Kidney epithelial cell (primary cell): ENCODE data around the gene BCAN. TPM values are rescaled to one million over a fixed set of nuclear protein-coding genes. Genes with fewer than 3 reads are reported as not detected.
A peak's percentile ranks its signal among the peaks of the same experiment; 100 is the strongest.

Experiments used
- DNase-seq: peaks from one replicate; pipeline ENCODE4 v3.0.0-alpha.2; 2010; ENCODE audit warnings: low read depth
- H3K27me3 ChIP-seq: 2 replicates; pipeline ENCODE4 v1.6.0; 2011; ENCODE audit warnings: low read length; ENCODE audit not compliant: control insufficient read depth, insufficient read depth
- H3K36me3 ChIP-seq: 2 replicates; pipeline ENCODE4 v1.5.1; 2011; ENCODE audit warnings: low read length; ENCODE audit not compliant: control insufficient read depth, insufficient read depth
- H3K4me3 ChIP-seq: 2 replicates; pipeline ENCODE4 v1.5.1; 2011; ENCODE audit warnings: low read depth, mild to moderate bottlenecking, control low read depth, low read length
- total RNA-seq: library from RNA; depleted of rRNA; stranded (reverse); fragments of >200 nt; gene quantifications from 2 replicates; pipeline ENCODE4 v1.2.3, GENCODE V29; 2015
- TF ChIP-seq, protein P1 (sequence below): IDR thresholded peaks from 2 replicates; pipeline ENCODE4 v1.5.1; 2011; ENCODE audit warnings: mild to moderate bottlenecking, moderate library complexity, low read length, control low read depth, inconsistent platforms; ENCODE audit not compliant: insufficient read depth, poor library complexity, severe bottlenecking

Gene BCAN
- total RNA-seq, 1 donor from 2014 or later = 0.17 TPM

DNA sequence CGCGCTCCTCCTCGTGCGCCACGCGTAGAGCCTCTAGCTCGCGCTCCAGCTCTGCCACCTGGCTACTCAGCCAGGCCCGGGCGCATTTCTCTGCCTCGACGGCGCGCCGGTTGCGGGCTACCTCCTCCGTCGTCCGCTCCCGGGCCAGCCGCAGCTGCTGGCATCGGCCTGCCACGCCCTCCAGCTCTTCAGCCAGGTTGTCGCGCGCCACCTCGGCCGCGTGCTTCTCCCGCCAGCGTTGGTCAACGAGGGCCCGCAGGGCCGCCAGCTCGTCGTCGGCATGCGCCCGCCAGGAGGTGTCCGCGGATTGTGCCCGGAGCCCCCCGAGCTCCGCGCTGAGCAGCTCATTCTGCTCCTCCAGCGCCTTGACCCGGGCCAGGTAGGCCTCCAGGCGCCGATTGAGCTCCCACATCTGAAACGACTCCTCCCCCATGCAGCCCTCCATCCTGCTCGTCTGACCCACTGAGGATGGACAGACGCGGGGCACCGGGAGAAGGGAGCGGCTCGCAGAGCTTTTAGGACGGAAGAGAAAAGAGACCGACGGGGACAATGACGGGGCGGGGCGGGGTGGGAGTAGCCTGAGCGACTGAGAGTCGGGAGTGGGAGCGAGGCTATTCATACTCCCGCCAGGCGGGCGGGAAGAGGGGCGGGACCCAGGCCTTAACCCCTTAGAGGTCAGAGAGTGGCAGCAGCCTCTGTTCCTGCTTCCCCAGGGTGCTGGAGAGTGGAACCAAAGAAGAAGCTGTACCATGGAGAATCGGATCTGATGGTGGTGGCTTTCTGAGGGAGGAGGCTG is 35.1 kb downstream of the BCAN start, which contains the start of gene NES:
TSS of gene NES (minus strand) at position 588 of the 796 bp plus-strand sequence. CDS start at position 445, 143 bp downstream.
- Histone ChIP-seq H3K36me3 (peaks cover 2% of the 10 kb centered on the region), H3K27me3 (peaks cover 6% of the 10 kb centered on the region), H3K4me3 (peak within 1 kb of the TSS; percentile 45)
- TF ChIP-seq, protein P1, sequence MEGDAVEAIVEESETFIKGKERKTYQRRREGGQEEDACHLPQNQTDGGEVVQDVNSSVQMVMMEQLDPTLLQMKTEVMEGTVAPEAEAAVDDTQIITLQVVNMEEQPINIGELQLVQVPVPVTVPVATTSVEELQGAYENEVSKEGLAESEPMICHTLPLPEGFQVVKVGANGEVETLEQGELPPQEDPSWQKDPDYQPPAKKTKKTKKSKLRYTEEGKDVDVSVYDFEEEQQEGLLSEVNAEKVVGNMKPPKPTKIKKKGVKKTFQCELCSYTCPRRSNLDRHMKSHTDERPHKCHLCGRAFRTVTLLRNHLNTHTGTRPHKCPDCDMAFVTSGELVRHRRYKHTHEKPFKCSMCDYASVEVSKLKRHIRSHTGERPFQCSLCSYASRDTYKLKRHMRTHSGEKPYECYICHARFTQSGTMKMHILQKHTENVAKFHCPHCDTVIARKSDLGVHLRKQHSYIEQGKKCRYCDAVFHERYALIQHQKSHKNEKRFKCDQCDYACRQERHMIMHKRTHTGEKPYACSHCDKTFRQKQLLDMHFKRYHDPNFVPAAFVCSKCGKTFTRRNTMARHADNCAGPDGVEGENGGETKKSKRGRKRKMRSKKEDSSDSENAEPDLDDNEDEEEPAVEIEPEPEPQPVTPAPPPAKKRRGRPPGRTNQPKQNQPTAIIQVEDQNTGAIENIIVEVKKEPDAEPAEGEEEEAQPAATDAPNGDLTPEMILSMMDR = no peak
- DNase-seq = no peak

DNA sequence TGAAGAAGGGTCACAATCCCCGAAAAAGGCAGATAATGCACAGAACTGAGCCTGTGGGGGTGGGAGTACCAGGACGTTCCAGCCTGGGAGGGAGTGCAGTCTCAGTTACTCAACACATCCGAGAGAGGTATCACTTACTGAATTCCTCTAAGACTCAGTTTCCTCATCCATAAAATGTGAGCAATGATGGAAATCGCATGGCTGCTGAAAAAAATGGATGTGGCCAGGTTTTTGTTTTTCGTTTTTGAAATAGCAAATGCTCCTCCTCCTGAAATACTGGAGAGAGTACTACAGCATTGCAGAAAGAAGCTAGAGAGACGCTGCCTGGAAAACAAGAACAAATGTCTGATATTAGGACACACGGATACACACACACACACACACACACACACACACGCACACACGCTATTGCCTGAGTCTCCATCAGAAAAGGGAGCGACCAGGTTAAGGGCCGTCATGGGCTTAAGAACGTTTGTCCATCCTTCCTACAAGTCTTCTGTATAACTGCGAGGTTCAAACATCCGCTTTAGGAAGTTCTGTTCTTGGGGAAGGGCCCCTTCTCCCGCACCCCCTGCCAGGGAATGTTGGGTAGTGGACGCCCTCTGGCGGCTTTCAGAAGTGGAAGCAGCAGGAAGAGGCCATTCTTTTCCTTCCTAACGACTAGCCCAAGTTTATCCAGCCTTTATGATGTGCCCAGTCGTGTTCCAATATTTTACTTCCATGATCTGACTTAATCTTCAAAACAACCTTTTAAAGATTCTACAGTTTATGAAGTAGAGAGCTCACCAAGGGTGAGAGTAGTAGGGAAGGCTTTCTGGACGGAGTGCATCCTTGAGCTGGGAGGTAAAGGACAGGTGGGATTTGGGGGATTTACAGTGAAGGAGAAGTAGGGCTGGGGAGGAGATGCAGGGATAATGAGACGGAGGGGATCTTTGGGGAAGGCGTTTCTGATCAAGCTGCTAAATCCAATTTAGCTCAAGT is 36.0 kb downstream of the BCAN start:
- Histone ChIP-seq H3K4me3 (peak overlapping the region; percentile 45), H3K27me3 (peaks cover 6% of the 10 kb centered on the region), H3K36me3 (peaks cover 2% of the 10 kb centered on the region)
- no peak for DNase-seq
- TF ChIP-seq, protein P1 = peak; percentile 94

DNA sequence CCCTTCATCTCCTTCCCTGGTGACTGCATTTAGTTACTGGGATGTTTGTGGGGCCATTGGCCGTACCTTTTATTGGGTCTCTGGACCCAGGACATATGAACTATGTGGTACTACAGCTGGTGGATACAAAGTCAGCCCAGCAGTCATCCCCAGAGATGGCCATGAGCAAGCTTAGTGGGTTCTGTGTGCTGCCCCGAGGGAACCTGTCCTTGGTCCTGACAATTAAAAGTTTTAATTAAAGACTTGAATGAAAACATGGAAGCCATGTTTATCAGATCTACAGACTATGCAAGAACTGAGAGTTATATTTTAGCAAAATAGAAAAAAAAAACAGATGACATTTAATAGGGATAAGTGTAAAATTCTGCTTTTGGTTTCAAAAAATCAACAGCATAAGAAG is 38.1 kb downstream of the BCAN start:
- Histone ChIP-seq H3K36me3 (no peaks in the 10 kb centered on the region), H3K27me3 (peaks cover 6% of the 10 kb centered on the region), H3K4me3 (no peak overlapping the region)
- TF ChIP-seq, protein P1 = no peak
- no peak for DNase-seq

DNA sequence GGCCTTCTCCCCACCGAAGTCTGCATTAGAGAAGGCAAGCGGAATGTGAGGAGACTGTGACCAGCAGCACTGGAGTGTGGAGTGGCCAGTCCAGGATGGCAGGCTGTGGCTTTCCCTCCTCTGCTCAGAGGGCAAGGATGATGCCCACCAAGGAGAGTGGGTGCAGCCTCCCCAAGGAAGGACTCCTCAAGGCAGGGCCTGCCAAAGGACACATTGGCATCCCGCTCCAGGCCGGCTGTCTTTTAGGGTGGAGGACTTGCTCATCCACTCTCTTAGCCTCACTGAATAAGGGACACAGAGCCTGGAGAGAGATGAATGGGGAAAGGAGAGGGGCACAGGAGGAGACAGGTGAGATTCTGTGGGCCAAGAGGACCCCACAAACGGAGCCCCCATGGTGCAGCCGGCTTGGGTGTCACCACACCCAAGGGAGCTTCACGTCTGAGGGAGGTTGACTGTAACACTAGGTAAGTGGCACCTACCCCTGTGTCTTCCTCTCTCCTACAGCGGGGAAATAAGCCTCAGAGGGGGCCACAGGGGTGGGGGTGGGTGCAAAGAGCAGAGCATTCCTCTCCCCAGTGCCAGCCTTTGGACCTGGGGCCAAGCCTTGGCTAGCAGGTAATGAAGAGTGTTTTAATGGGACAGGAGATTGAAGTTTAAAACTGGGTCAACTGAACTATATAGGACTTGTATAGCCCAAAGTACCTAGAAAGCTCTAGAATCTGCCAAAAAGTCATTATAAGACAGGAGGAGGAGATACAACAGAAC is 39.5 kb downstream of the BCAN start:
- Histone ChIP-seq H3K27me3 (peaks cover 6% of the 10 kb centered on the region), H3K4me3 (no peak overlapping the region), H3K36me3 (no peaks in the 10 kb centered on the region)
- TF ChIP-seq, protein P1 = no peak
- no peak for DNase-seq

DNA sequence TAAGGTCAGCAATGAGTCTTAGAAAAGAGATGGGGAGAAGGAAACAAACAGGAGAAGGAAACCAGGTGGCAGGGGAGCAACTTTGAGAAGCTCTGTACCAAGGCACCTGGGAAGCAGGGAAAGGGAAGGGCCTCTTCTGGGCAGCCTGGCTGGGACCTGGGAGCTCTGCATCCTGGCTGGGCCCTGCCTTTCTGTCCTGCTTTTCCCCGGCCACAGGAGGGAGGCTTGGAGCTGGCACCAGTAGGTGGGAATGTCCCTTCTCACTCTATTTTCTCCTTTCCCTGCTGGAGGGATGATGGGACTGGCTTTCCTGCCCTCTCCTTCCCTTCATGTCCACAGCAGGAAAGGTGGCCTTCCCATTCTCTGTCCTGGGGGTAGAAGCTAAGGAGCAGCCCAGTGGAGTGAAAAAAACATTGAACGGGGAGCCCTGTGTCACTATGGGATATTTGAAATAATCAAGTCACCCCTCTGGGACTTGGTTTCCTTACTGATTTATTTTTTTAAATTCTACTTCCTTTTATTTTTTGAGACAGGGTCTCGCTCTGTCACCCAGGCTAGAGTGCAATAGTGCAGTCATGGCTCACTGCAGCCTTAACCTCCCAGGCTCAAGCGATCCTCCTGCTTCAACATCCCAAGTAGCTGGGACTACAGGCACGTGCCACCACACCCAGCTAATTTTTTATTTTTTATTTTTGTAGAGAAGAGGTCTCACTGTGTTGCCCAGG is 40.4 kb downstream of the BCAN start:
- H3K36me3 ChIP-seq = no peaks in the 10 kb centered on the region
- H3K27me3 ChIP-seq = peaks cover 2% of the 10 kb centered on the region
- DNase-seq = no peak
- H3K4me3 ChIP-seq = no peak overlapping the region
- TF ChIP-seq, protein P1 = peak; percentile 27
